GM23338 (cell line): ENCODE results near the gene PLCL1.

Source experiments
- CREB1 ChIP-seq: fragments of 250-450 bp; sonication (Bioruptor Pico); IDR thresholded peaks from 2 replicates; pipeline ENCODE4 v1.5.0; 2020; ENCODE audit warnings: low read depth, mild to moderate bottlenecking, moderate library complexity
- CTCF ChIP-seq, 2 experiments: fragments of 200-600 bp in 1 of 2; sonication (generic) in 1 of 2; conservative IDR thresholded peaks; 2 replicates each; pipeline versions ENCODE4 v1.5.1 to v1.6.1; 2016 to 2017; ENCODE audit warnings: antibody characterized with exemption in 2 of 2, low read depth in 2 of 2, mild to moderate bottlenecking in 2 of 2, moderate library complexity in 1 of 2
- EZH2 ChIP-seq: fragments of 200-600 bp; sonication (generic); IDR thresholded peaks from one replicate; pipeline ENCODE4 v1.8.0; 2017; ENCODE audit warnings: antibody characterized with exemption, mild to moderate bottlenecking, low read depth; ENCODE audit not compliant: unreplicated experiment
- EZH2phosphoT487 ChIP-seq: fragments of 200-600 bp; sonication (generic); IDR thresholded peaks from one replicate; pipeline ENCODE4 v1.8.1; 2018; ENCODE audit warnings: antibody characterized with exemption; ENCODE audit not compliant: unreplicated experiment
- JUNB ChIP-seq: IDR thresholded peaks from one replicate; pipeline ENCODE4 v1.6.1; 2016; ENCODE audit warnings: antibody characterized with exemption; ENCODE audit not compliant: unreplicated experiment
- NANOG ChIP-seq: IDR thresholded peaks from 2 replicates; pipeline ENCODE4 v1.6.1; 2016; ENCODE audit warnings: antibody characterized with exemption, borderline replicate concordance
- POLR2AphosphoS5 ChIP-seq: IDR thresholded peaks from 2 replicates; pipeline ENCODE4 v1.6.1; 2016; ENCODE audit warnings: antibody characterized with exemption, low read depth
- REST ChIP-seq: IDR thresholded peaks from one replicate; pipeline ENCODE4 v1.6.1; 2018; ENCODE audit warnings: antibody characterized with exemption; ENCODE audit not compliant: unreplicated experiment
- STAT1 ChIP-seq: IDR thresholded peaks from one replicate; pipeline ENCODE4 v1.6.1; 2016; ENCODE audit warnings: antibody characterized with exemption; ENCODE audit not compliant: unreplicated experiment
- ZNF331 ChIP-seq: fragments of 250-450 bp; sonication (Bioruptor Pico); IDR thresholded peaks from 2 replicates; pipeline ENCODE4 v1.5.0; 2020; ENCODE audit warnings: low read depth, mild to moderate bottlenecking, moderate library complexity

GRCh38 chr2:197990356-197990755, 186.0 kb downstream of the PLCL1 start:
- TF ChIP-seq CTCF (conservative IDR thresholded peaks at IDR 0.05; ENCODE audit: low read depth in 2 of 2) (no peak), NANOG (no peak), REST (no peak), JUNB (no peak), CREB1 (CRISPR knock-in tag) (no peak), EZH2 (no peak), EZH2phosphoT487 (no peak), POLR2AphosphoS5 (no peak), ZNF331 (CRISPR knock-in tag) (no peak), STAT1 (no peak)
